ENCODE data around the gene CTCF. TPM values are rescaled to one million over a fixed set of nuclear protein-coding genes. Genes with fewer than 3 reads are reported as not detected.

CTCF gene
- total RNA-seq, 1 donor from 2014 or later: 69.8 TPM

- Mint-ChIP-seq H3K27me3 (peaks cover 28% of the 10 kb centered on the region), H3K4me1 (ENCODE audit: low read depth) (no peaks in the 10 kb centered on the region), H3K9me3 (ENCODE audit: low read depth) (no peaks in the 10 kb centered on the region), H3K36me3 (ENCODE audit: insufficient read depth) (no peaks in the 10 kb centered on the region), H3K27ac (no peak overlapping the region), H3K4me3 (ENCODE audit: low read depth) (peak overlapping the region; percentile 31)
- no peak for TF ChIP-seq CTCF (IDR thresholded peaks at IDR 0.05; ENCODE audit: unreplicated experiment)
- no peak for DNase-seq (ENCODE audit: low spot score, unreplicated experiment)
These were observed 83.2 kb downstream of the CTCF start for GRCh38 chr16:67645397-67646121.

- no peak overlapping the region for H3K27ac Mint-ChIP-seq
- H3K36me3 Mint-ChIP-seq (ENCODE audit: insufficient read depth): no peaks in the 10 kb centered on the region
- no peak overlapping the region for H3K4me3 Mint-ChIP-seq (ENCODE audit: low read depth)
- TF ChIP-seq CTCF (IDR thresholded peaks at IDR 0.05; ENCODE audit: unreplicated experiment): no peak
- H3K4me1 Mint-ChIP-seq (ENCODE audit: low read depth): peaks cover 2% of the 10 kb centered on the region
- H3K9me3 Mint-ChIP-seq (ENCODE audit: low read depth): no peaks in the 10 kb centered on the region
- DNase-seq (ENCODE audit: low spot score, unreplicated experiment): no peak
- H3K27me3 Mint-ChIP-seq: peaks cover 45% of the 10 kb centered on the region
These were observed 84.9 kb downstream of the CTCF start for GRCh38 chr16:67647111-67647651.

GRCh38 chr16:67647681-67648080 lies 85.4 kb downstream of the CTCF start:
- Mint-ChIP-seq H3K4me1 (ENCODE audit: low read depth) (peaks cover 2% of the 10 kb centered on the region), H3K36me3 (ENCODE audit: insufficient read depth) (no peaks in the 10 kb centered on the region), H3K27ac (no peak overlapping the region), H3K27me3 (peaks cover 47% of the 10 kb centered on the region), H3K9me3 (ENCODE audit: low read depth) (no peaks in the 10 kb centered on the region), H3K4me3 (ENCODE audit: low read depth) (no peak overlapping the region)
- no peak for TF ChIP-seq CTCF (IDR thresholded peaks at IDR 0.05; ENCODE audit: unreplicated experiment)
- DNase-seq (ENCODE audit: low spot score, unreplicated experiment): no peak

- Mint-ChIP-seq H3K9me3 (ENCODE audit: low read depth) (no peaks in the 10 kb centered on the region), H3K4me3 (ENCODE audit: low read depth) (no peak overlapping the region), H3K4me1 (ENCODE audit: low read depth) (peaks cover 2% of the 10 kb centered on the region), H3K36me3 (ENCODE audit: insufficient read depth) (no peaks in the 10 kb centered on the region), H3K27me3 (peaks cover 47% of the 10 kb centered on the region), H3K27ac (no peak overlapping the region)
- DNase-seq (ENCODE audit: low spot score, unreplicated experiment): no peak
- TF ChIP-seq CTCF (IDR thresholded peaks at IDR 0.05; ENCODE audit: unreplicated experiment): no peak
These were observed 85.9 kb downstream of the CTCF start for GRCh38 chr16:67648088-67648763.

- Mint-ChIP-seq H3K27me3 (peaks cover 48% of the 10 kb centered on the region), H3K4me1 (ENCODE audit: low read depth) (peaks cover 4% of the 10 kb centered on the region), H3K9me3 (ENCODE audit: low read depth) (no peaks in the 10 kb centered on the region), H3K36me3 (ENCODE audit: insufficient read depth) (no peaks in the 10 kb centered on the region), H3K27ac (no peak overlapping the region), H3K4me3 (ENCODE audit: low read depth) (no peak overlapping the region)
- no peak for TF ChIP-seq CTCF (IDR thresholded peaks at IDR 0.05; ENCODE audit: unreplicated experiment)
- no peak for DNase-seq (ENCODE audit: low spot score, unreplicated experiment)
These were observed 86.6 kb downstream of the CTCF start for GRCh38 chr16:67648764-67649407.

Data from progenitor cell of endocrine pancreas (in vitro differentiated cells).